ENCODE measurements around the gene OLFM4. TPM values are rescaled to one million over a fixed set of nuclear protein-coding genes. Genes with fewer than 3 reads are reported as not detected.

OLFM4 gene
- total RNA-seq, 1 donor from 2014 or later, result not detected

DNA sequence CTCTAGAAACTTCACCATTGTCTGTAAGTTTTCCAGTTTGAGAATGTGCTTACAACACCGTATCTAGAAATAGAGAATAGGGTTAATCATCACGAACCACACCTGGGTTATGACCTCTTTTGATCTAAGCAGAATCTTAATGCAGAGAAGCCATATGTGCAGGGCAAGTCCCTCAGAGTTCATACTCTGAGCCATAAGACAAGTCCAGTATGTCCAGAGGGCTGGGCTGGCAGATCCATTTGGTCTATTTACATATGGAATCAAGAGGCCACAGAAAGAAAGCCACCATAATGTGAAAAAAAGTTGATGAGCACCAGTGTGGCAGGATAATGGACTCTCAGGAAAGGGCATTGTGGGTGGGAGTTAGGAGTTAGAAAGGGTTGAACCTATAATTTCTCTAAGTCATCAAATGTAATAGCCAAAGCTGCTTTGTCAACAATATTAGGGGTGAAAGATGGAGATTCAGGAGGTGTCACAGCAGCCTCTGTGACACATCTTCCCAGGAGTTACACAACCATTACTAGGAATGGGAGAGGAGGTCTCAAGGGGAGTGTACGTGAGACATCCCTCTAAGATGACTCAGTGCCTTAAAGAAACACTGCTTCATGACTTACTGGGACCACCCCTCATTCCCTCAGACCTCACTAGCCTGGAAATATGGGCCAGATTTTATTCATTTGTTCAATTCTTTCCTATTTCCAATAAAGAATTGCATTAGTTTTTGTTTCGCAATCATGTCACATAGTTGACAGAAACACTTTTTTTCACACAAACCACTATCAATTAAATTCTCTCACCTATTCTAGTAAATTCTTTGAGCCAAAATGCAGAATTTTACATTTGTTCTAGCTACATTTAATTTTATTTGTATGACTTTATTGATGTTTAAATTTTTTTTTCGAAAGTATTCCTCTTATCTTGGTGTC, 30.4 kb upstream of the OLFM4 start:
- TF ChIP-seq, protein P1, sequence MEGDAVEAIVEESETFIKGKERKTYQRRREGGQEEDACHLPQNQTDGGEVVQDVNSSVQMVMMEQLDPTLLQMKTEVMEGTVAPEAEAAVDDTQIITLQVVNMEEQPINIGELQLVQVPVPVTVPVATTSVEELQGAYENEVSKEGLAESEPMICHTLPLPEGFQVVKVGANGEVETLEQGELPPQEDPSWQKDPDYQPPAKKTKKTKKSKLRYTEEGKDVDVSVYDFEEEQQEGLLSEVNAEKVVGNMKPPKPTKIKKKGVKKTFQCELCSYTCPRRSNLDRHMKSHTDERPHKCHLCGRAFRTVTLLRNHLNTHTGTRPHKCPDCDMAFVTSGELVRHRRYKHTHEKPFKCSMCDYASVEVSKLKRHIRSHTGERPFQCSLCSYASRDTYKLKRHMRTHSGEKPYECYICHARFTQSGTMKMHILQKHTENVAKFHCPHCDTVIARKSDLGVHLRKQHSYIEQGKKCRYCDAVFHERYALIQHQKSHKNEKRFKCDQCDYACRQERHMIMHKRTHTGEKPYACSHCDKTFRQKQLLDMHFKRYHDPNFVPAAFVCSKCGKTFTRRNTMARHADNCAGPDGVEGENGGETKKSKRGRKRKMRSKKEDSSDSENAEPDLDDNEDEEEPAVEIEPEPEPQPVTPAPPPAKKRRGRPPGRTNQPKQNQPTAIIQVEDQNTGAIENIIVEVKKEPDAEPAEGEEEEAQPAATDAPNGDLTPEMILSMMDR (IDR thresholded peaks at IDR 0.05), result no peak
- Histone ChIP-seq H3K9me3 (no peaks in the 10 kb centered on the region), H3K4me3 (no peak overlapping the region), H3K27me3 (no peaks in the 10 kb centered on the region), H3K4me1 (no peaks in the 10 kb centered on the region), H3K27ac (no peak overlapping the region), H3K36me3 (no peaks in the 10 kb centered on the region)
- DNase-seq (ENCODE audit: low spot score in 2 of 2), result no peak
- intact Hi-C loops (cut with DNase I), result no loop called here

DNA sequence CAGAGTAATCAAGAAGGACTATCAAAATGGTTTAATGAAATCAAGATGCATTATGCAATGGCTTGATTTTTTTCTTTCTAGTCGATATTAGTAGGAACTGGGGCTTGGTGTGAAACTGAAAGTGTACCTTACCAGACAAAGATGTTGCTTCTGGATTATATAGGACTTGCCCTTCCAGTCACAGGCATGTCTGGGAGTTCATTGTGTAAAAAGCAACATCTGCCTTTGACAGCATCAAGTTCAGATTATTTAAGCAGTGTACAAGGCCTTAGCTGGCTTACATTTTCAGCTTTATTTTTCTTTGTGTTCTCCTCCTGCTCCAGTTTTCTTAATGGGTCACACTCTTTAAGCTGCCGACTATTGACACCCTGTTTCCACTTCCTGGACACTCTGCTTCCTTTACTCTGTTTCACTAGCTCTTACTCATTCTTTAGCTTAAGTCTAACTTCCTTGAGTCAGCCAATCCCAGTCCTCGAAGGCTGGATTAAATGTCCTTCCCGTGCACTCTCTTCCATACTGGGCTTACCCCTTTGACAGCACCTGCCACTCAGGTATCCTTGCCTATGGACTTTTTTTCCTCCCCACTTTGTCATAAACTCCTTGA, 29.4 kb upstream of the OLFM4 start:
- TF ChIP-seq, protein P1 (IDR thresholded peaks at IDR 0.05), result no peak
- no peaks in the 10 kb centered on the region for H3K9me3 ChIP-seq
- no peaks in the 10 kb centered on the region for H3K36me3 ChIP-seq
- H3K27me3 ChIP-seq, result no peaks in the 10 kb centered on the region
- H3K4me3 ChIP-seq, result no peak overlapping the region
- H3K27ac ChIP-seq, result no peak overlapping the region
- H3K4me1 ChIP-seq, result no peaks in the 10 kb centered on the region
- intact Hi-C loops (cut with DNase I), result no loop called here
- no peak for DNase-seq (ENCODE audit: low spot score in 2 of 2)

DNA sequence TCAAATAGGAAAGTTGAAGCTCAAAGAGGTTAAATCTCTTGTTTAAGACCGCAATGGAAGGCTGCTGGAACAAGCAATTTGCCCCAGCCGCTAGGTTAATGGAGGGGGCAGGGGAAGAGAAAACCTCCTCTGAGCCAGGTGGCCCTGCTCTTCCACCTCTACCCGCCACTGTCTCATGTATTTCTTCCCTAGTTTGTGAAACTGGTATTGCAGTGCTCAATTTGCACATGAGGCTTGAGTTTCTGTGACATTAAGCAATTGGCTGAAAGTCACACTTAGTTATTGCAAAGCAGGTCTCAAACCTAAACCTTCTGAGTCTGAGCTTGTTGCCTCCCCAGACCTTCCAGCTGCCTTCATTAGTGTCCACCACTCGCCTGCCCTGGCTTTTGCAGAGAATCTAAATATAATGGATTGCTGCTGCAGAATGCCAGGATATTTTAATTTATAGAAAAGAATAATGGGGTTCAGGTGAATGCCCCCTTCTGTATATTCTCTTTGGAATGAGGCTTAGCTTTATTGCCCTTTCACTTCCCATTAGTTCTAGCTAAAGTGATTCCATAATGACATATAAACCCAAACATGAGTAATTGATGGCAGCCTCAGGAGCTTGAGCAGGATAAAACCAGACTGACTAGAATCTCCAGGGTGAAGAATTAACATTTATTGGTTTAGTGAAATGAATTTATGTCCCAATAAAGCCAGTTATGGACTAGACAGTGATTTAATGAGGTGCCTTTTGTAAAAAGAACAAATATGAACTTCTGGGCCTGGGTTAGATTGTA, 27.0 kb upstream of the OLFM4 start:
- DNase-seq (ENCODE audit: low spot score in 2 of 2), result no peak
- intact Hi-C loops (cut with DNase I), result no loop called here
- Histone ChIP-seq H3K4me1 (no peaks in the 10 kb centered on the region), H3K4me3 (no peak overlapping the region), H3K27ac (no peak overlapping the region), H3K9me3 (no peaks in the 10 kb centered on the region), H3K27me3 (no peaks in the 10 kb centered on the region), H3K36me3 (no peaks in the 10 kb centered on the region)
- TF ChIP-seq, protein P1 (IDR thresholded peaks at IDR 0.05), result no peak

DNA sequence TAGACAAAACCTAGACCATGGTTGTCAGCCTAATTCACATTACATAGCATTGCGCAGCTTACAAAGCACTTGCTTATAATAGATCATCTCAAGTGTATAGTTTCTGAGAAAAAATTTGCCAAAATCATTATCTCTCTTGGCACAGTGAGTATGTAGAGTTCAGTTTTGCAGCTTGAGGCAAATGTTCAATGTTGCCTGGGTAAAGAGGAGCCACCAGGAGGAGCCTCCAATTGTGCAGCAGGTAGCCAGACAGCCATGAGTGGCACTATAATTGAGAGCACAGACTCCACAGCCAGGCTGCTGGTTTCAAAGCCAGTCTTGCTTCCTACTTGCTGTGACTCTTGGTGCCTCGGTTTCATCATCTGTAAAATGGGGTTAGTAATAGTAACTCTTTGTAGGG, 24.0 kb upstream of the OLFM4 start:
- TF ChIP-seq, protein P1 (IDR thresholded peaks at IDR 0.05), result no peak
- Histone ChIP-seq H3K4me1 (no peaks in the 10 kb centered on the region), H3K27me3 (no peaks in the 10 kb centered on the region), H3K36me3 (no peaks in the 10 kb centered on the region), H3K9me3 (no peaks in the 10 kb centered on the region), H3K4me3 (no peak overlapping the region), H3K27ac (no peak overlapping the region)
- DNase-seq (ENCODE audit: low spot score in 2 of 2), result no peak
- intact Hi-C loops (cut with DNase I), result no loop called here

DNA sequence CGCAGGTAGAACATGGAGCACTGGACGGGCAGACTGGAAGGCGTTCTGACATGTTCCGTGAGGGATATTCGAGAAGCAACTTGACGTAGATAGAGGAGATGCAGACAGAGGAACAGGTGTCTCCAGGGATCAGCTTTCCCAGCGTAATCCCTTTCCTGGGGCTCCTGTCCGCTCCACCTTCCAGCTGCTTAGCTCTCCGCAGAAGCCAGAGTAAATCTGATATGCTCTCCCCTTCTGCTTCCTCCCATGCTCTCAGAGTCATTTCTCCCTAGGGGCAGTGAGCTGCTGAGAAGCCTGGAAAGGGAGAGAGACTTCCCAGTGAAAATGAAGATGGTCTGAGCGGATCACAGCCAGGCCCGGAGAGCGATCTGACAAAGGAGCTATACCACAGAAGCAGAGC, 23.0 kb upstream of the OLFM4 start:
- H3K9me3 ChIP-seq, result no peaks in the 10 kb centered on the region
- no peak for DNase-seq (ENCODE audit: low spot score in 2 of 2)
- intact Hi-C loops (cut with DNase I), result no loop called here
- H3K27me3 ChIP-seq, result no peaks in the 10 kb centered on the region
- TF ChIP-seq, protein P1 (IDR thresholded peaks at IDR 0.05), result no peak
- H3K27ac ChIP-seq, result no peak overlapping the region
- H3K36me3 ChIP-seq, result no peaks in the 10 kb centered on the region
- no peak overlapping the region for H3K4me3 ChIP-seq
- H3K4me1 ChIP-seq, result no peaks in the 10 kb centered on the region
